Rectal smooth muscle tissue (tissue), 1 donor: ENCODE data around the gene HEY2.

ENCODE experiments used
- H3K27ac ChIP-seq: one replicate; pipeline ENCODE4 v1.7.0; 2013; ENCODE audit warnings: low read depth, low read length, inconsistent platforms
- H3K27me3 ChIP-seq: one replicate; pipeline ENCODE4 v1.7.0; 2013; ENCODE audit warnings: low read length; ENCODE audit not compliant: control insufficient read depth, insufficient read depth
- H3K36me3 ChIP-seq: one replicate; pipeline ENCODE4 v1.7.0; 2013; ENCODE audit warnings: low read length; ENCODE audit not compliant: control insufficient read depth, insufficient read depth
- H3K4me1 ChIP-seq: one replicate; pipeline ENCODE4 v1.7.0; 2013; ENCODE audit warnings: low read length; ENCODE audit not compliant: control insufficient read depth, insufficient read depth
- H3K4me3 ChIP-seq: one replicate; pipeline ENCODE4 v1.7.0; 2013; ENCODE audit warnings: low read length
- H3K9ac ChIP-seq: one replicate; pipeline ENCODE4 v1.7.0; 2013; ENCODE audit warnings: low read length

Gene HEY2

GRCh38 chr6:125789167-125789566, 39.7 kb downstream of the HEY2 start:
- Histone ChIP-seq H3K36me3 (no peaks in the 10 kb centered on the region), H3K4me1 (peaks cover 9% of the 10 kb centered on the region), H3K9ac (peak overlapping the region; percentile 72), H3K27me3 (no peaks in the 10 kb centered on the region), H3K27ac (peak overlapping the region; percentile 94), H3K4me3 (no peak overlapping the region)

GRCh38 chr6:125789576-125790357, 40.3 kb downstream of the HEY2 start:
- Histone ChIP-seq H3K4me1 (peaks cover 9% of the 10 kb centered on the region), H3K27me3 (no peaks in the 10 kb centered on the region), H3K27ac (peak overlapping the region; percentile 94), H3K9ac (peak overlapping the region; percentile 72), H3K36me3 (no peaks in the 10 kb centered on the region), H3K4me3 (peak overlapping the region; percentile 78)

GRCh38 chr6:125790358-125791150, 41.1 kb downstream of the HEY2 start, which contains the start of gene NCOA7:
Gene NCOA7 (plus strand): TSS chr6:125790960. CDS start chr6:125815355, 24,395 bp downstream.
- H3K9ac ChIP-seq = peak within 1 kb of the TSS; percentile 72
- peak within 1 kb of the TSS; percentile 78 for H3K4me3 ChIP-seq
- H3K36me3 ChIP-seq = no peaks in the 10 kb centered on the region
- H3K27ac ChIP-seq = peak within 1 kb of the TSS; percentile 94
- no peaks in the 10 kb centered on the region for H3K27me3 ChIP-seq
- peaks cover 9% of the 10 kb centered on the region for H3K4me1 ChIP-seq

GRCh38 chr6:125791151-125791819, 41.9 kb downstream of the HEY2 start:
- Histone ChIP-seq H3K27ac (peak overlapping the region; percentile 94), H3K4me1 (peaks cover 9% of the 10 kb centered on the region), H3K4me3 (peak overlapping the region; percentile 78), H3K9ac (peak overlapping the region; percentile 20), H3K27me3 (no peaks in the 10 kb centered on the region), H3K36me3 (no peaks in the 10 kb centered on the region)

- Histone ChIP-seq H3K36me3 (no peaks in the 10 kb centered on the region), H3K27me3 (no peaks in the 10 kb centered on the region), H3K27ac (no peak overlapping the region), H3K4me1 (peaks cover 9% of the 10 kb centered on the region), H3K4me3 (peak overlapping the region; percentile 78), H3K9ac (no peak overlapping the region)
Measured at GRCh38 chr6:125791820-125792165, 42.4 kb downstream of the HEY2 start.

- H3K36me3 ChIP-seq = no peaks in the 10 kb centered on the region
- H3K4me3 ChIP-seq = no peak overlapping the region
- H3K9ac ChIP-seq = no peak overlapping the region
- H3K4me1 ChIP-seq = peaks cover 9% of the 10 kb centered on the region
- no peak overlapping the region for H3K27ac ChIP-seq
- H3K27me3 ChIP-seq = no peaks in the 10 kb centered on the region
Measured at GRCh38 chr6:125792172-125792571, 42.7 kb downstream of the HEY2 start.

- no peak overlapping the region for H3K4me3 ChIP-seq
- no peaks in the 10 kb centered on the region for H3K36me3 ChIP-seq
- H3K9ac ChIP-seq = no peak overlapping the region
- H3K27ac ChIP-seq = no peak overlapping the region
- no peaks in the 10 kb centered on the region for H3K27me3 ChIP-seq
- H3K4me1 ChIP-seq = peaks cover 9% of the 10 kb centered on the region
Measured at GRCh38 chr6:125792680-125793079, 43.2 kb downstream of the HEY2 start.

GRCh38 chr6:125793280-125793679, 43.8 kb downstream of the HEY2 start:
- Histone ChIP-seq H3K27ac (no peak overlapping the region), H3K4me1 (peaks cover 9% of the 10 kb centered on the region), H3K27me3 (no peaks in the 10 kb centered on the region)

GRCh38 chr6:125793863-125794262, 44.4 kb downstream of the HEY2 start:
- H3K27me3 ChIP-seq = no peaks in the 10 kb centered on the region
- H3K36me3 ChIP-seq = no peaks in the 10 kb centered on the region
- H3K4me1 ChIP-seq = peaks cover 9% of the 10 kb centered on the region
- no peak overlapping the region for H3K4me3 ChIP-seq
- no peak overlapping the region for H3K27ac ChIP-seq
- no peak overlapping the region for H3K9ac ChIP-seq

More at GRCh38 chr6:125793280-125793679, 43.8 kb downstream of the HEY2 start:
- H3K4me3 ChIP-seq = no peak overlapping the region
- no peak overlapping the region for H3K9ac ChIP-seq
- H3K36me3 ChIP-seq = no peaks in the 10 kb centered on the region

GRCh38 chr6:125794342-125795137, 45.1 kb downstream of the HEY2 start:
- H3K4me3 ChIP-seq = no peak overlapping the region
- H3K27ac ChIP-seq = no peak overlapping the region

GRCh38 chr6:125795301-125795700, 45.9 kb downstream of the HEY2 start:
- Histone ChIP-seq H3K4me1 (peaks cover 2% of the 10 kb centered on the region), H3K27me3 (no peaks in the 10 kb centered on the region), H3K9ac (no peak overlapping the region), H3K27ac (no peak overlapping the region), H3K36me3 (no peaks in the 10 kb centered on the region), H3K4me3 (no peak overlapping the region)

More at GRCh38 chr6:125794342-125795137, 45.1 kb downstream of the HEY2 start:
- Histone ChIP-seq H3K36me3 (no peaks in the 10 kb centered on the region), H3K9ac (no peak overlapping the region), H3K27me3 (no peaks in the 10 kb centered on the region), H3K4me1 (peaks cover 6% of the 10 kb centered on the region)
